OCI-LY7 (cell line): Measurements from ENCODE around the gene THUMPD1. TPM values are rescaled to one million over a fixed set of nuclear protein-coding genes. Genes with fewer than 3 reads are reported as not detected.

Experiments used
- BruUV-seq: library from RNA; stranded (reverse); fragments of 400-500 nt; replicated peaks from 2 replicates; lab custom pipeline; 2021; lab: Mats Ljungman, UMichigan
- CTCF ChIA-PET: fragments of 300-600 bp; sonication (Branson Sonifier 250); formaldehyde crosslinking; loops from one replicate; lab custom pipeline; 2022; ENCODE audit warnings: antibody characterized with exemption; ENCODE audit not compliant: unreplicated experiment; lab: Charles Lee
- POLR2A ChIA-PET: fragments of 300-600 bp; sonication (Branson Sonifier 250); formaldehyde crosslinking; loops from one replicate; lab custom pipeline; 2022; ENCODE audit warnings: antibody characterized with exemption; lab: Charles Lee
- DNase-seq: peaks from one replicate; pipeline ENCODE4 v3.0.0-alpha.2; 2015; ENCODE audit warnings: low spot score
- H2AFZ ChIP-seq: fragments of 200-600 bp; sonication (generic), shearing (Covaris generic); 2 replicates; pipeline ENCODE4 v1.6.1; 2014; ENCODE audit warnings: mild to moderate bottlenecking, antibody characterized with exemption, low read length, moderate library complexity
- H3K27ac ChIP-seq: fragments of 200-600 bp; sonication (generic); 2 replicates; pipeline ENCODE4 v1.5.1; 2014; ENCODE audit warnings: mixed run types, low read depth, mild to moderate bottlenecking, moderate library complexity, low read length, inconsistent platforms; ENCODE audit not compliant: poor library complexity, severe bottlenecking
- H3K36me3 ChIP-seq: fragments of 200-600 bp; sonication (generic); 2 replicates; pipeline ENCODE4 v1.6.1; 2014; ENCODE audit warnings: mild to moderate bottlenecking, antibody characterized with exemption, low read length, moderate library complexity, mixed read lengths; ENCODE audit not compliant: insufficient read depth
- H3K4me1 ChIP-seq: fragments of 200-600 bp; sonication (generic); 2 replicates; pipeline ENCODE4 v1.5.1; 2014; ENCODE audit warnings: mild to moderate bottlenecking, low read length; ENCODE audit not compliant: insufficient read depth, poor library complexity, severe bottlenecking
- H3K4me2 ChIP-seq: fragments of 200-600 bp; sonication (generic); 2 replicates; pipeline ENCODE4 v1.6.1; 2014; ENCODE audit warnings: mild to moderate bottlenecking, low read length
- H3K4me3 ChIP-seq: fragments of 200-600 bp; sonication (generic); 2 replicates; pipeline ENCODE4 v1.5.1; 2014; ENCODE audit warnings: mild to moderate bottlenecking, low read depth, low read length; ENCODE audit not compliant: poor library complexity, severe bottlenecking
- H3K79me2 ChIP-seq: fragments of 200-600 bp; sonication (generic); 2 replicates; pipeline ENCODE4 v1.6.1; 2016; ENCODE audit warnings: low read depth, mild to moderate bottlenecking, low read length, moderate library complexity, mixed read lengths; ENCODE audit not compliant: insufficient read depth
- H3K9me2 ChIP-seq: fragments of 200-600 bp; sonication (generic); 2 replicates; pipeline ENCODE4 v1.6.1; 2016; ENCODE audit warnings: mild to moderate bottlenecking, low read length, mixed read lengths; ENCODE audit not compliant: insufficient read depth
- H3K9me3 ChIP-seq: fragments of 200-600 bp; sonication (generic); 2 replicates; pipeline ENCODE4 v1.6.1; 2014; ENCODE audit warnings: mild to moderate bottlenecking, mixed run types, low read length, mixed read lengths
- H4K20me1 ChIP-seq: fragments of 200-600 bp; sonication (generic); 2 replicates; pipeline ENCODE4 v1.6.1; 2014; ENCODE audit warnings: mild to moderate bottlenecking, antibody characterized with exemption, low read length, moderate library complexity, mixed read lengths; ENCODE audit not compliant: insufficient read depth
- EZH2phosphoT487 ChIP-seq: fragments of 200-600 bp; sonication (generic); IDR thresholded peaks from 2 replicates; pipeline ENCODE4 v1.6.1; 2018; ENCODE audit warnings: low read depth, borderline replicate concordance, mild to moderate bottlenecking, mixed run types, antibody characterized with exemption, low read length, moderate library complexity, mixed read lengths
- intact Hi-C: fragments of 100-400 bp; cut with micrococcal nuclease; formaldehyde crosslinking; loops from one replicate; pipeline ENCODE4 v1.10.0; 2022; ENCODE audit not compliant: unreplicated experiment
- total RNA-seq, 2 experiments: library from RNA; depleted of rRNA in 1 of 2; stranded (reverse); fragments of >200 nt in 1 of 2; shearing (Covaris generic) in 1 of 2; gene quantifications; 2 replicates each; pipeline ENCODE4 v1.2.3, GENCODE V29; 2014 to 2022
- TF ChIP-seq, protein P1 (sequence below): fragments of 200-600 bp; sonication (generic); conservative IDR thresholded peaks from 2 replicates; pipeline ENCODE4 v1.5.1; 2014; ENCODE audit warnings: mild to moderate bottlenecking, antibody characterized with exemption, low read length, moderate library complexity, mixed read lengths

Gene THUMPD1
- total RNA-seq, 2 experiments from 2014 or later = 48.2 to 48.3 TPM

DNA sequence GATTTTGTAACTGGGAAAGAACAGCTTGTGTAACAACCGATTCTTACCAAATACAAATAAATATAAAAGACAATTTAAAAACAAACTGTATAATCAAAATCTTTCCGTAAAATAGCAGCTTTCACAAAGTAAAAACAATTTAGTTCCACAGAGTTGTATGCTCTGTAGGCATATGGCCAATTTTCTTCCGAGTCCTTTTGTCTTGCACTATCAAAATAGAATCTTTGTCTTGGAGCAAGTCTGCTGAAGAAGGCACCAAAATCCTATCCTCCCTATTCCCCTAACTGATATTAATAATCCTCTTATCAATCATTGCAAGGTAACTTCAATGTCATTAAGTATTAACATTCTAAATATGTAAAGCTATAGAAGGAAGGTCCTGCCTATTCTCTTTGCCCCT, 7.6 kb downstream of the THUMPD1 start:
- Histone ChIP-seq H3K9me2 (no peaks in the 10 kb centered on the region; the same call in 1 of the 2 replicates), H3K4me3 (no peak overlapping the region), H3K4me1 (no peaks in the 10 kb centered on the region), H3K27ac (no peak overlapping the region), H3K36me3 (peaks cover 62% of the 10 kb centered on the region), H3K9me3 (no peaks in the 10 kb centered on the region), H2AFZ (no peak overlapping the region), H3K79me2 (peaks cover 18% of the 10 kb centered on the region; the same call in 1 of the 2 replicates), H3K4me2 (no peak overlapping the region), H4K20me1 (peaks cover 3% of the 10 kb centered on the region; the same call in 1 of the 2 replicates)
- no peak for DNase-seq
- intact Hi-C loops = no loop called here
- no TSS peak for BruUV-seq
- TF ChIP-seq EZH2phosphoT487 = no peak
- TF ChIP-seq, protein P1, sequence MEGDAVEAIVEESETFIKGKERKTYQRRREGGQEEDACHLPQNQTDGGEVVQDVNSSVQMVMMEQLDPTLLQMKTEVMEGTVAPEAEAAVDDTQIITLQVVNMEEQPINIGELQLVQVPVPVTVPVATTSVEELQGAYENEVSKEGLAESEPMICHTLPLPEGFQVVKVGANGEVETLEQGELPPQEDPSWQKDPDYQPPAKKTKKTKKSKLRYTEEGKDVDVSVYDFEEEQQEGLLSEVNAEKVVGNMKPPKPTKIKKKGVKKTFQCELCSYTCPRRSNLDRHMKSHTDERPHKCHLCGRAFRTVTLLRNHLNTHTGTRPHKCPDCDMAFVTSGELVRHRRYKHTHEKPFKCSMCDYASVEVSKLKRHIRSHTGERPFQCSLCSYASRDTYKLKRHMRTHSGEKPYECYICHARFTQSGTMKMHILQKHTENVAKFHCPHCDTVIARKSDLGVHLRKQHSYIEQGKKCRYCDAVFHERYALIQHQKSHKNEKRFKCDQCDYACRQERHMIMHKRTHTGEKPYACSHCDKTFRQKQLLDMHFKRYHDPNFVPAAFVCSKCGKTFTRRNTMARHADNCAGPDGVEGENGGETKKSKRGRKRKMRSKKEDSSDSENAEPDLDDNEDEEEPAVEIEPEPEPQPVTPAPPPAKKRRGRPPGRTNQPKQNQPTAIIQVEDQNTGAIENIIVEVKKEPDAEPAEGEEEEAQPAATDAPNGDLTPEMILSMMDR = no peak
- CTCF ChIA-PET = no interaction called here
- POLR2A ChIA-PET = interaction anchor here (0.5 kb wide), 1 partner anchor 1896 kb away, joined by 3 read pairs; no protein-coding TSS in a partner anchor

DNA sequence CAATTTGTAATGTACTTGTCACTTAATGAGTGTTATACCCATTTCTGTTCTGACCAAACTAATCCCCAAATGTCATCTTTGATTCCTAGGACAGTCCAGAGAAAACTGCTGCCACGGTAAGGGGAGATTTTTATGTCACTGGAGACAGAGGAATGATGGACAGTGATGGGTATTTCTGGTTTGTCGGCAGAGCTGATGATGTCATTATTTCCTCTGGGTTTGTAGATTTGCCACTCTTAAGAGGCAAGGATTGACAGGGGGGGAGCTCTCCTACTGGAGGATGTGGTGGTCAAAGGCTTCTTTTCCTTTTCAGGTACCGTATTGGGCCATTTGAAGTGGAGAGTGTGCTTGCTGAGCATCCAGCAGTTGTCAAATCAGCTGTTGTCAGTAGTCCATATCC, 12.5 kb downstream of the THUMPD1 start:
- POLR2A ChIA-PET = no interaction called here

DNA sequence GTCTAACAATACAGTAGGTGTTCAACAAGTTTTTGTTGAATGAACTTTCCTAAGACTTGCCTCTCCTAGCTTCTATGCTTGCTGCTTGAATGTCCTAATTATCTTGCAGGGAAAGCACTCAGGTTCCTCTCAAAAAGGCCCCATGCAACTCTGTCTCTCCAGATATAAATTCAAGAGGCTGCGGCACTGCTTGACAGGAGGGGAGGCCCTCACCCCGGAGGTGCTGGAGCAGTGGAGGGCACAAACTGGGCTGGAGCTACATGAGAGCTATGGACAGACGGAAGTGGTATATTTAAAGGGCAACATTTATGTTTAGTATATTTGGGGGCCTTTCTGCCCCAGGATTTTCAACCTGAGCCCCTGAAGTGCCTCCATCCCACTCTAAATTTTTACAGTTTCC, 14.4 kb downstream of the THUMPD1 start:
- Histone ChIP-seq H3K27ac (no peak overlapping the region), H3K36me3 (peaks cover 6% of the 10 kb centered on the region; the same call in 1 of the 2 replicates), H3K9me3 (no peaks in the 10 kb centered on the region), H4K20me1 (no peaks in the 10 kb centered on the region), H3K4me2 (no peak overlapping the region), H3K4me1 (no peaks in the 10 kb centered on the region), H3K9me2 (no peaks in the 10 kb centered on the region; the same call in 1 of the 2 replicates), H3K79me2 (no peaks in the 10 kb centered on the region), H2AFZ (no peak overlapping the region), H3K4me3 (no peak overlapping the region)
- POLR2A ChIA-PET = no interaction called here
- TF ChIP-seq, protein P1 = no peak
- no peak for TF ChIP-seq EZH2phosphoT487
- intact Hi-C loops = no loop called here
- DNase-seq = no peak
- BruUV-seq = no TSS peak
- CTCF ChIA-PET = no interaction called here

More for the DNA sequence above, 12.5 kb downstream of the THUMPD1 start:
- Histone ChIP-seq H3K9me3 (no peaks in the 10 kb centered on the region), H3K36me3 (peaks cover 13% of the 10 kb centered on the region), H3K27ac (no peak overlapping the region), H3K9me2 (no peaks in the 10 kb centered on the region; the same call in 1 of the 2 replicates), H3K4me2 (no peak overlapping the region), H3K4me3 (no peak overlapping the region), H2AFZ (no peak overlapping the region), H4K20me1 (no peaks in the 10 kb centered on the region), H3K4me1 (no peaks in the 10 kb centered on the region), H3K79me2 (no peaks in the 10 kb centered on the region)
- no peak for TF ChIP-seq EZH2phosphoT487
- TF ChIP-seq, protein P1 = no peak
- intact Hi-C loops = no loop called here
- CTCF ChIA-PET = no interaction called here
- no peak for DNase-seq
- BruUV-seq = no TSS peak
